NCI-H460 (cell line): ENCODE measurements around the gene C14orf39. TPM values are rescaled to one million over a fixed set of nuclear protein-coding genes. Genes with fewer than 3 reads are reported as not detected.
"Not testable (repeated sequence)": the region's sequence is repeated elsewhere in the genome, so short reads cannot be mapped to it uniquely, and the experiment has no call there.

ENCODE experiments used
- DNase-seq: peaks from one replicate; pipeline ENCODE4 v3.0.0-alpha.2; 2016; ENCODE audit warnings: low read depth; ENCODE audit errors: extremely low read depth
- total RNA-seq: library from RNA; depleted of rRNA; stranded (reverse); fragments of >200 nt; shearing (Covaris generic); gene quantifications from 2 replicates; pipeline ENCODE4 v1.2.3, GENCODE V29; 2014; rRNA removed

C14orf39 gene
- total RNA-seq, 1 experiment from 2014 or later = 0.10 TPM

- DNase-seq = no peak
These were observed 16.7 kb upstream of the C14orf39 start for GRCh38 chr14:60502541-60502940.

GRCh38 chr14:60495946-60496345 lies 10.1 kb upstream of the C14orf39 start:
- DNase-seq = no peak

- no peak for DNase-seq
These were observed 4.4 kb upstream of the C14orf39 start for GRCh38 chr14:60490270-60490669.

DNA sequence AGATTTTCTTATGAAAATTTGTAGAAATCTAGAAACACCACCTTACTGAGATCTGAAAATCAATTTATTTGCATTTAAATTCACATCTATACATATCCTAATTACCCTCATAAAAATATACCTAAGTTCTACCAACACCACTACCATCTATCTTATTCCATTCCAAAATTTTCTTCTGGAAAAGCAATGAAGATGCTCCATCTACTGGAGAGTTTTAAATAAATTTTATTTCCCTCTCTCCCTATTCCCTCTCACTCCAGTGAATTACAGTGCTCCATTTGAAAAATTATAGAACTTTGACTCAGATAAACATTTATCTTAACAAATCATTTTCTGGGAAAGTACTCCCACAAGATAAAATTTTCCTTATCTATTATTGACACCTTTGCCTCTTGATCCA lies 2.3 kb upstream of the C14orf39 start:
- DNase-seq = no peak

DNA sequence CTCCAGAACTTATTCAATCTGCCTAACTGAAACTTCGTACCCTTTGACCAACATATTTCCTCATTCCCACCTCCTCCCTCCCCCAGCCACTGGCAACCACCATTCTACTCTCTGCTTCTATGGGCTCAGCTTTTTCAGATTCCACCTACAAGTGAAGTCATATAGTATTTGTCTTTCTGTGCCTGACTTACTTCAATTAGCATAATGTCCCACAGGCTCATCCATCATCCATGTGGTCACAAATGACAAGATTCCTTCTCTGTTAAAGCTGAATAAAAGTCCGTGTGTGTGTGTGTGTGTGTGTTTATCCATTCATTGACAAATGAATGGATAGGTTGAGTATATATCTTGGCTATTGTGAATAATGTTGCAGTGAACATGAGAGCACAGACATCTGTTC lies 1.3 kb upstream of the C14orf39 start:
- DNase-seq = no peak

- DNase-seq = no peak
These were observed 736 bp downstream of the C14orf39 start for GRCh38 chr14:60485057-60485597.

DNA sequence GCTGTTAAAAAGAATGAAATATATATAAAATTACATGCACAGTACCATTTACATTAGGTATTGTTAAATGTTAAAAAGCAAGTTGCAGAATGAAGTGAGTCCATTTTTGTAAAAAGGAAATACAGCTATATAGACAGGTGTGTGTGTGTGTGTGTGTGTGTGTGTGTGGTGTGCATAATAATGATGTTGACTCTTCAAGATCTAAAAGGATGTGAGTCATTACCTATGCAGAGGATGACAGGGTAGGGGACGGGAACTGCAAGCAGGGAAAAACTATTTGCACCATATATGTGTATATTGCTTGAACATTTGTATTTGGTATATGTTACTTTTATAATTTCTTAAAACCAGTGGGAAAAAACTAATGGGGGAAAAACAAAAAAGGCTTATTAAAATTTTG lies 3.1 kb downstream of the C14orf39 start:
- DNase-seq = no peak

DNA sequence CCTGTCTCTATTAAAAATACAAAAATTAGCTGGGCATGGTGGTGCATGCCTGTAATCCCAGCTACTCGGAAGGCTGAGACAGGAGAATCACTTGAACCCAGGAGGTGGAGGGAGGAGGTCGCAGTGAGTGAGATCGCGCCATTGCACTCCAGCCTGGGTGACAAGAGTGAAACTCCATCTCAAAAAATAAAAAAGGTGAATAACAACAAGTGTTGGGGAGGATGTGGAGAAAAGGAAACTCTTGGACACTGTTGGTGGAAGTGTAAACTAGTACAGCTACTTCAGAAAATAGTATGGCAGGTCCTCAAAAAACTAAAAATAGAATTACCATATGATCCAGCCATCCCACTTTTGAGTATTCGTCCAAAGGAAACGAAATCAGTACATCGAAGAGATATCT lies 5.6 kb downstream of the C14orf39 start:
- DNase-seq = not testable (repeated sequence)

- DNase-seq = no peak
These were observed 30.0 kb downstream of the C14orf39 start for GRCh38 chr14:60455875-60456274.

DNA sequence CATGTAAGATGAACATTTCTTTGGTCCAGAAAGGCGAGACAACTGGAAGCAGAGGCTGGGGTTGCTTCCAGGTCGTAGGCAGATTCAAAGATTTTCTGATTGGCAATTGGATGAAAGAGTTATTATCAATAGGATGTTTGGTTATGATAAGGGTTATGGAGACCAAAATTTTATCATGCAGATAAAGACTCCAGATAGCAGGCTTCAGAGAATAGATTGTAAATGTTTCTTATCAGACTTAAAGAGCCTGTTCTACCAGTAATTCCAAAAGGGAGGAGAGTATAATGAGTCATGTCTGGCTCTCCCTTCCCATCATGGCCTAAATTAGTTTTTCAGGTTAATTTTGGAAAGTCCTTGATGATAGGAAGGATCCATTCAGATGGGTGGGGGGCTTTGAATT lies 55.6 kb downstream of the C14orf39 start:
- DNase-seq = no peak

GRCh38 chr14:60420050-60420449 lies 65.8 kb downstream of the C14orf39 start:
- DNase-seq = no peak

DNA sequence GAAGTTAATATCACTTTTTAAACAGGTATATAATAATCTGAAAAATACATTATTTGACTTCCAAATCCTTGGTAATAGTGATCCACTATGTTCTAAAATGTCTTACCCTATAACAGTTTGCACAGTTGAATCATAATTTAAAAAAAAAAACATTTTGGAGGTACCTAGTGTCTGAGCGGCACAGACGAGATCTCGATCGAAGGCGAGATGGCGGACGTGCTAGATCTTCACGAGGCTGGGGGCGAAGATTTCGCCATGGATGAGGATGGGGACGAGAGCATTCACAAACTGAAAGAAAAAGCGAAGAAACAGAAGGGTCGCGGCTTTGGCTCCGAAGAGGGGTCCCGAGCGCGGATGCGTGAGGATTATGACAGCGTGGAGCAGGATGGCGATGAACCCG lies 88.3 kb downstream of the C14orf39 start:
- DNase-seq = not testable (repeated sequence)

GRCh38 chr14:60396718-60397343 lies 89.0 kb downstream of the C14orf39 start:
- DNase-seq = no peak

Other genes starting within 250 kb of the C14orf39 start
- gene PPM1A, start 236.8 kb downstream of the C14orf39 start, total RNA-seq = 38.7 and 43.8 TPM in 2 replicates
- not detected in 2 replicates for gene SIX6, start 23.1 kb upstream of the C14orf39 start, total RNA-seq
- 8.4 and 9.6 TPM in 2 replicates for gene SIX1, start 163.4 kb upstream of the C14orf39 start, total RNA-seq
- gene SIX4, start 238.3 kb upstream of the C14orf39 start, total RNA-seq = 10.8 and 11.3 TPM in 2 replicates
- 88.2 and 103 TPM in 2 replicates for gene MNAT1, start 248.7 kb upstream of the C14orf39 start, total RNA-seq